HepG2 (cell line): ENCODE measurements around the gene ENPP1. TPM values are rescaled to one million over a fixed set of nuclear protein-coding genes. Genes with fewer than 3 reads are reported as not detected.

Experiments
- ATAC-seq: fragments of 200-7000 bp; cut with Tn5 transposase; 3 replicates; pipeline ENCODE4 v1.9.1; 2020; ENCODE audit warnings: mild to moderate bottlenecking, moderate library complexity
- BruUV-seq: library from RNA; stranded (reverse); fragments of 400-500 nt; replicated peaks from 2 replicates; lab custom pipeline; 2021; lab: Mats Ljungman, UMichigan
- CTCF ChIA-PET: fragments of 300-600 bp; formaldehyde crosslinking; extraction: SDS; loops from one replicate; lab custom pipeline; 2021; ENCODE audit warnings: low total read pairs, inconsistent platforms, low intra/inter-chr PET ratio; lab: Yijun Ruan, JAX
- POLR2A ChIA-PET: fragments of 350-600 bp; sonication (Branson Sonifier 250); formaldehyde crosslinking; loops from one replicate; lab custom pipeline; 2020; ENCODE audit warnings: antibody characterized with exemption, inconsistent platforms; lab: Yijun Ruan, JAX
- DNase-seq: peaks from one replicate; pipeline ENCODE4 v3.0.0-alpha.2; 2015; ENCODE audit warnings: low spot score
- FAIRE-seq: peaks from 3 replicates; lab custom pipeline; 2011; peaks lifted over from hg19 to GRCh38; lab: Jason Lieb, UNC
- H2AFZ ChIP-seq: one replicate; pipeline ENCODE4 v1.6.1; 2011; ENCODE audit warnings: low read length, inconsistent platforms
- H3K27ac ChIP-seq: fragments of 300-600 bp; 3 replicates; pipeline ENCODE4 v1.8.0; 2011; ENCODE audit warnings: mixed run types, mild to moderate bottlenecking, mixed read lengths, low read length, inconsistent platforms; ENCODE audit not compliant: insufficient read depth; ENCODE audit errors: extremely low read length
- H3K27me3 ChIP-seq, 2 experiments: fragments of 200-600 bp in 1 of 2; 2 replicates in 1 of 2; 3 replicates in 1 of 2; pipeline versions ENCODE4 v1.6.0 to v1.8.0; 2011; ENCODE audit warnings: low read length in 2 of 2, mild to moderate bottlenecking in 2 of 2, moderate library complexity in 2 of 2, inconsistent platforms in 1 of 2; ENCODE audit not compliant: insufficient read depth in 2 of 2, control insufficient read depth in 1 of 2
- H3K36me3 ChIP-seq, 2 experiments: fragments of 200-600 bp in 1 of 2; replicated peaks in 1 of 2; 2 replicates in 1 of 2; 3 replicates in 1 of 2; pipeline versions ENCODE4 v1.5.1 to v1.8.0; 2011; ENCODE audit warnings: low read length in 2 of 2, inconsistent platforms in 1 of 2; ENCODE audit not compliant: insufficient read depth in 2 of 2, control insufficient read depth in 1 of 2
- H3K4me1 ChIP-seq: 2 replicates; pipeline ENCODE4 v1.5.1; 2012; ENCODE audit warnings: low read length, inconsistent platforms; ENCODE audit not compliant: insufficient read depth
- H3K4me2 ChIP-seq: 2 replicates; pipeline ENCODE4 v1.6.0; 2011; ENCODE audit warnings: low read depth, low read length, inconsistent platforms
- H3K4me3 ChIP-seq, 3 experiments: fragments of 200-600 bp in 1 of 3; sonication (generic), shearing (Covaris generic) in 1 of 3; replicated peaks in 1 of 3; 2 replicates each; pipeline ENCODE4 v1.5.1; 2011 to 2016; ENCODE audit warnings: low read length in 3 of 3, inconsistent platforms in 2 of 3, low read depth in 2 of 3, mild to moderate bottlenecking in 2 of 3, control low read depth in 1 of 3, mixed read lengths in 1 of 3; ENCODE audit not compliant: insufficient read depth in 1 of 3
- H3K79me2 ChIP-seq: one replicate; pipeline ENCODE4 v1.6.1; 2011; ENCODE audit warnings: low read length, inconsistent platforms; ENCODE audit not compliant: insufficient read depth
- H3K9ac ChIP-seq: 2 replicates; pipeline ENCODE4 v1.6.0; 2011; ENCODE audit warnings: mild to moderate bottlenecking, low read depth, low read length, inconsistent platforms; ENCODE audit not compliant: insufficient read depth
- H3K9me3 ChIP-seq: 2 replicates; pipeline ENCODE4 v1.5.1; 2012; ENCODE audit warnings: mild to moderate bottlenecking, low read length
- H4K20me1 ChIP-seq: 2 replicates; pipeline ENCODE4 v1.6.0; 2011; ENCODE audit warnings: inconsistent platforms, mild to moderate bottlenecking, low read length, moderate library complexity; ENCODE audit not compliant: insufficient read depth
- DNMT1 ChIP-seq: sonication (generic); formaldehyde crosslinking; IDR thresholded peaks from 2 replicates; pipeline ENCODE4 v1.5.1; 2020; ENCODE audit warnings: mild to moderate bottlenecking, missing genetic modification reagents
- FOXP4 ChIP-seq: sonication (generic); formaldehyde crosslinking; IDR thresholded peaks from 2 replicates; pipeline ENCODE4 v1.4.0; 2020; ENCODE audit warnings: missing genetic modification reagents
- JARID2 ChIP-seq: sonication (generic); formaldehyde crosslinking; IDR thresholded peaks from 2 replicates; pipeline ENCODE4 v1.8.1; 2023; ENCODE audit warnings: missing genetic modification reagents, inconsistent platforms; ENCODE audit not compliant: insufficient replicate concordance
- KLF6 ChIP-seq: IDR thresholded peaks from 2 replicates; pipeline ENCODE4 v1.8.0; 2016; ENCODE audit warnings: missing biosample characterization, missing genetic modification reagents
- SAP130 ChIP-seq: IDR thresholded peaks from 2 replicates; pipeline ENCODE4 v1.6.1; 2016; ENCODE audit warnings: low read depth
- SIN3A ChIP-seq: IDR thresholded peaks from 2 replicates; pipeline ENCODE4 v1.6.1; 2011; ENCODE audit warnings: low read depth, mild to moderate bottlenecking, control low read depth, low read length, borderline replicate concordance
- TEAD3 ChIP-seq: optimal IDR thresholded peaks from 2 replicates; pipeline ENCODE3; 2016; ENCODE audit warnings: borderline replicate concordance
- ZIK1 ChIP-seq: sonication (generic); formaldehyde crosslinking; IDR thresholded peaks from 2 replicates; pipeline ENCODE4 v1.5.0; 2020; ENCODE audit warnings: mild to moderate bottlenecking, low read depth, missing genetic modification reagents, borderline replicate concordance
- ZNF143 ChIP-seq: sonication (generic); formaldehyde crosslinking; IDR thresholded peaks from 2 replicates; pipeline ENCODE4 v1.4.0; 2020; ENCODE audit warnings: missing genetic modification reagents
- ZNF253 ChIP-seq: sonication (generic); formaldehyde crosslinking; IDR thresholded peaks from 2 replicates; pipeline ENCODE4 v1.8.0; 2022; ENCODE audit warnings: mild to moderate bottlenecking, missing genetic modification reagents, borderline replicate concordance
- ZNF276 ChIP-seq: sonication (generic); formaldehyde crosslinking; IDR thresholded peaks from 2 replicates; pipeline ENCODE4 v1.4.0; 2020; ENCODE audit warnings: mild to moderate bottlenecking, low read depth, missing genetic modification reagents
- ZNF354B ChIP-seq: sonication (generic); formaldehyde crosslinking; IDR thresholded peaks from 2 replicates; pipeline ENCODE4 v1.8.0; 2022; ENCODE audit warnings: mild to moderate bottlenecking, missing genetic modification reagents
- ZNF382 ChIP-seq: sonication (generic); formaldehyde crosslinking; IDR thresholded peaks from 2 replicates; pipeline ENCODE4 v1.5.0; 2020; ENCODE audit warnings: missing genetic modification reagents, mild to moderate bottlenecking, borderline replicate concordance
- ZNF441 ChIP-seq: sonication (generic); formaldehyde crosslinking; IDR thresholded peaks from 2 replicates; pipeline ENCODE4 v1.7.0; 2021; ENCODE audit warnings: missing genetic modification reagents, borderline replicate concordance
- ZNF652 ChIP-seq: IDR thresholded peaks from 2 replicates; pipeline ENCODE4 v1.6.1; 2016; ENCODE audit warnings: low read depth, borderline replicate concordance
- ZNF703 ChIP-seq: sonication (generic); formaldehyde crosslinking; IDR thresholded peaks from 2 replicates; pipeline ENCODE4 v1.5.1; 2020; ENCODE audit warnings: missing genetic modification reagents, mild to moderate bottlenecking, moderate library complexity, borderline replicate concordance
- ZNF816 ChIP-seq: sonication (generic); formaldehyde crosslinking; IDR thresholded peaks from 2 replicates; pipeline ENCODE4 v1.8.0; 2022; ENCODE audit warnings: missing genetic modification reagents, mild to moderate bottlenecking, borderline replicate concordance
- WGBS: methylation state at CpG from one replicate; pipeline ENCODE4 v1.1.6; 2017; ENCODE audit warnings: low lambda C conversion rate; 5-methylcytosine and 5-hydroxymethylcytosine counted together
- in situ Hi-C: cut with HindIII; loops from 2 replicates; pipeline ENCODE4 v1.10.0; 2017; ENCODE audit warnings: low pct_unique_long_range_greater_than_20kb; ENCODE audit not compliant: extremely low pct_ligation_motif_present
- intact Hi-C: fragments of 100-400 bp; cut with micrococcal nuclease; formaldehyde crosslinking; loops from one replicate; pipeline ENCODE4 v1.10.0; 2022; ENCODE audit not compliant: unreplicated experiment
- polyA plus RNA-seq, 8 experiments: library from polyadenylated mRNA; depleted of rRNA in 3 of 8; stranded (reverse) in 7 of 8; unstranded in 1 of 8; fragments of >200 nt; fragmentation: Illumina TruSeq in 4 of 8; extraction: Trizol in 4 of 8; gene quantifications; 2 replicates each; pipeline versions ENCODE4 v1.2.1 to v1.2.3, GENCODE V29; 2011 to 2016; ENCODE audit warnings: low read depth in 4 of 8, missing spikeins in 1 of 8, mixed read lengths in 1 of 8; ENCODE audit not compliant: insufficient read depth in 1 of 8
- total RNA-seq, 5 experiments: library from RNA; depleted of rRNA; stranded (reverse); fragments of >200 nt; fragmentation: Illumina TruSeq; extraction: Trizol; gene quantifications; 2 replicates each; pipeline ENCODE4 v1.2.3, GENCODE V29; 2016; ENCODE audit warnings: low read depth in 1 of 5
- TF ChIP-seq, protein P1 (sequence below): sonication (generic); formaldehyde crosslinking; IDR thresholded peaks from 2 replicates; pipeline ENCODE4 v1.8.1; 2023; ENCODE audit warnings: mild to moderate bottlenecking, missing genetic modification reagents
- TF ChIP-seq, protein P2 (sequence below): sonication (generic); formaldehyde crosslinking; IDR thresholded peaks from 2 replicates; pipeline ENCODE4 v1.5.0; 2020; ENCODE audit warnings: missing genetic modification reagents

Gene ENPP1
- total and polyA plus RNA-seq, 2 of the 13 experiments (the other 11 are each of a cell fraction or from before 2014, with no cell fraction given), result 56.5 to 160 TPM

DNA sequence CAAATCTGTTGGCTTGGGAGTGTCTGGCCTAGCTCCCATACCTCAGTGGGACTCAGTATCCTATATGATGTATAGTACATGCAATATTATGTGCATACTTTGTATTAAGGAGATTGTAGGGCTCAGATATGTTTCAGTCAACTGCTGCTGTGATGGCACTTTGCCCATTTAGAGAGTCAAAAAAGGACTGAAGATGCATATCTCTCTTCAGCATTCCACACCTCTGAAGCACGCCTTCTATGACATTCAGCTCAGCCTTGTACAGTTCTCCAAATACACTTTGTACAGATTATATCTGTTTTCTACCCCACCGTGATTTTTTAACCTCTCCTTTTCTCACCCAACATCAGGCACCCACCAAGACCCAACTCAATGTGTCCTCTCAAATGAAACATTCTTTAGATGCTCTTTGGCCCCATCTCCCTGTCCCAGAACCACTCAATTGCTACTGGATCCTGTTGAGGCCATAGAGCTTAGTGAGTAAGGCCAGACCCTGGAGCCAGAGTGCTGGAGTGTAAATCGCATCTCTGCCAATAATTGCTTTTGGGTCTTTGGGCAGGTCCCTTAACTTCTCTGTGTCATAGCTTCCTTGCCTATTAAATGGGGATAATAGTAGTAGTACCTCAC is 15.6 kb downstream of the ENPP1 start:
- Histone ChIP-seq H3K4me1 (peaks cover 77% of the 10 kb centered on the region), H3K27ac (peak overlapping the region; percentile 28), H3K4me3 (no peak overlapping the region), H3K4me2 (peak overlapping the region; percentile 20), H2AFZ (no peak overlapping the region), H4K20me1 (no peaks in the 10 kb centered on the region), H3K9ac (no peak overlapping the region), H3K27me3 (no peaks in the 10 kb centered on the region), H3K36me3 (peaks cover 17 to 18% of the 10 kb centered on the region in 2 experiments), H3K9me3 (no peaks in the 10 kb centered on the region), H3K79me2 (peaks cover 61% of the 10 kb centered on the region)
- ATAC-seq (peak; percentile 70), FAIRE-seq (no peak), DNase-seq (peak; percentile 79)
- intact Hi-C loops, result no loop called here
- WGBS, result 50% methylated on average over 3 of the region's 3 CpGs
- ChIA-PET CTCF (no interaction called here), POLR2A (interaction anchor here (0.8 to 3.7 kb wide), 6 partner anchors 10 to 73 kb away, joined by 3 to 25 read pairs (median 3); partner anchors contain the start of gene ENPP1)
- BruUV-seq, result no TSS peak
- in situ Hi-C loops, result no loop called here
- TF ChIP-seq ZNF354B (CRISPR knock-in tag) (no peak), ZNF703 (no peak), KLF6 (CRISPR knock-in tag) (no peak), TEAD3 (CRISPR knock-in tag) (peak; percentile 54), ZNF816 (CRISPR knock-in tag) (no peak), ZIK1 (CRISPR knock-in tag) (no peak), ZNF143 (CRISPR knock-in tag) (no peak), ZNF276 (CRISPR knock-in tag) (no peak), JARID2 (CRISPR knock-in tag) (no peak), ZNF652 (CRISPR knock-in tag) (peak; percentile 4; the same call in 1 of the 2 replicates), ZNF382 (CRISPR knock-in tag) (no peak), DNMT1 (CRISPR knock-in tag) (no peak), FOXP4 (CRISPR knock-in tag) (0 out of 2 replicates have a peak, but pooled peaks have one; percentile 4), SAP130 (CRISPR knock-in tag) (0 out of 2 replicates have a peak, but pooled peaks have one; percentile 14), ZNF441 (no peak), SIN3A (no peak), ZNF253 (no peak)
- TF ChIP-seq, protein P1, sequence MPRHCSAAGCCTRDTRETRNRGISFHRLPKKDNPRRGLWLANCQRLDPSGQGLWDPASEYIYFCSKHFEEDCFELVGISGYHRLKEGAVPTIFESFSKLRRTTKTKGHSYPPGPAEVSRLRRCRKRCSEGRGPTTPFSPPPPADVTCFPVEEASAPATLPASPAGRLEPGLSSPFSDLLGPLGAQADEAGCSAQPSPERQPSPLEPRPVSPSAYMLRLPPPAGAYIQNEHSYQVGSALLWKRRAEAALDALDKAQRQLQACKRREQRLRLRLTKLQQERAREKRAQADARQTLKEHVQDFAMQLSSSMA (CRISPR knock-in tag), result 0 out of 2 replicates have a peak, but pooled peaks have one; percentile 32
- TF ChIP-seq, protein P2, sequence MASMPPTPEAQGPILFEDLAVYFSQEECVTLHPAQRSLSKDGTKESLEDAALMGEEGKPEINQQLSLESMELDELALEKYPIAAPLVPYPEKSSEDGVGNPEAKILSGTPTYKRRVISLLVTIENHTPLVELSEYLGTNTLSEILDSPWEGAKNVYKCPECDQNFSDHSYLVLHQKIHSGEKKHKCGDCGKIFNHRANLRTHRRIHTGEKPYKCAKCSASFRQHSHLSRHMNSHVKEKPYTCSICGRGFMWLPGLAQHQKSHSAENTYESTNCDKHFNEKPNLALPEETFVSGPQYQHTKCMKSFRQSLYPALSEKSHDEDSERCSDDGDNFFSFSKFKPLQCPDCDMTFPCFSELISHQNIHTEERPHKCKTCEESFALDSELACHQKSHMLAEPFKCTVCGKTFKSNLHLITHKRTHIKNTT, result no peak
